HG03460 (cell line): ENCODE data around the gene TH.
"Not testable (repeated sequence)": the region's sequence is repeated elsewhere in the genome, so short reads cannot be mapped to it uniquely, and the experiment has no call there.

Experiments used
- ATAC-seq: cut with Tn5 transposase; IDR thresholded peaks from one replicate; pipeline ENCODE4 v1.9.1; 2021; ENCODE audit not compliant: unreplicated experiment

TH gene

GRCh38 chr11:2132246-2132645 is 39.4 kb downstream of the TH start:
- no peak for ATAC-seq

GRCh38 chr11:2131371-2132236 is 40.0 kb downstream of the TH start:
- no peak for ATAC-seq

DNA sequence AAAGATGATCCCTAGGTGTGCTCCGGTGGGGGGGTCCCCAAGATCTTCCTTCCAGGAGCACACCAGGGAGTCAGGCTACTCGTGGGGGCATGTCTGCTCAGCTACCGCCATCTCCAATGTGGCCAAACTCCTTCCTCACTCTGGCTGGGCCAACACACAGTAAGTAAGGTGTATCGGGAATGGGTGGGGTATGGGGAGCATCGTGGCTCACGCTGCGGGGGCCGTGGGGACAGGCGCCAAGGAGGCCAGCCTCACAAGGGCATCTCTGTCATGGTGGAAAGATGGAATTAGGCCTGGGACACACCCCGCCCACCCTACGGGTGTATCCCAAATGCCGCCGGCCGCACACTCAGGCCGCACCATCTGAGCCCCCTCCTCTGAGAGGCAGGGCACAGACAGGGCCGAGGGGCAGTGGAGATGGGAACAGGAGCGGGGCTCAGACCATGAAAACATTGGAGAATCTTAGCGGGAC is 40.7 kb downstream of the TH start:
- ATAC-seq = no peak

GRCh38 chr11:2129699-2130366 is 41.8 kb downstream of the TH start:
- no peak for ATAC-seq

DNA sequence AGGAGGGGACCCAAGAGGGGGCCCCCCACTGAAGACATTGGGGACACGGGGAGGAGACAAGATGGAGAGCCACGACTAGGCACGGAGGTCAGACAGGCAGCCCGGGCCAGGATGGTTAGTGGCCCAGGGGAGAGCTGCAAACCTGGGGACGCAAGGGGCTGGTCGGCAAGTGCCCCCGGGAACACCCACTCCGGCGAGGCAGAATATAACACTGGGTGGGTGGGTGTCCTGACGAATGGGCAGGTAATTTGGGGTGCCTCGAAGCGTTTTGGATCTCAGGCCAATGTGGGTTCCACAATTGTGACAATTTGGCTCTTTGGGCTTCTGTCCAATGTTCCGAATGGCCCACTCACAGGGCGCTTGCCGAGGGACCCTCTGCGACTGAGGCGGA is 42.3 kb downstream of the TH start:
- ATAC-seq = no peak

GRCh38 chr11:2128511-2129307 is 42.9 kb downstream of the TH start:
- no peak for ATAC-seq

- no peak for ATAC-seq
These were observed 43.5 kb downstream of the TH start for GRCh38 chr11:2128130-2128510.

GRCh38 chr11:2127482-2128129 is 44.0 kb downstream of the TH start:
- no peak for ATAC-seq

- ATAC-seq = no peak
These were observed 45.0 kb downstream of the TH start for GRCh38 chr11:2126520-2127085.

GRCh38 chr11:2124736-2125484 is 46.7 kb downstream of the TH start:
- ATAC-seq = not testable (repeated sequence)

DNA sequence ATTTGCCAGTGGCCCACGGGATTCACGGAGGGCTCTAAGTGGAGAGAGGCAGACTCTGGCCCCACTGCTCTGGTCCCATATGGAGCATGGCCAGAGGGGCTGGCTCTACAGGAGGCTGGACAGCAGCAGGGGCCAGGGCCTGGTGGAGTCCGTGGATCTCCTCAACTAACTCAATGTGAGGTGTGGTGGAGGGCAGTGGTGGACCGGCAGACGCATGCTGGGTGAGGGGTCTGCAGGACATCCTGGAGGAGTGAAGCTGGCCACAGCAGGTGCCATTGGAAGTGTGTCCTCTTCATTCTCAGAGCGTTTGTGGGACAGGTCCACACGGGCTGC is 48.0 kb downstream of the TH start:
- no peak for ATAC-seq

GRCh38 chr11:2122907-2123627 is 48.5 kb downstream of the TH start:
- no peak for ATAC-seq

DNA sequence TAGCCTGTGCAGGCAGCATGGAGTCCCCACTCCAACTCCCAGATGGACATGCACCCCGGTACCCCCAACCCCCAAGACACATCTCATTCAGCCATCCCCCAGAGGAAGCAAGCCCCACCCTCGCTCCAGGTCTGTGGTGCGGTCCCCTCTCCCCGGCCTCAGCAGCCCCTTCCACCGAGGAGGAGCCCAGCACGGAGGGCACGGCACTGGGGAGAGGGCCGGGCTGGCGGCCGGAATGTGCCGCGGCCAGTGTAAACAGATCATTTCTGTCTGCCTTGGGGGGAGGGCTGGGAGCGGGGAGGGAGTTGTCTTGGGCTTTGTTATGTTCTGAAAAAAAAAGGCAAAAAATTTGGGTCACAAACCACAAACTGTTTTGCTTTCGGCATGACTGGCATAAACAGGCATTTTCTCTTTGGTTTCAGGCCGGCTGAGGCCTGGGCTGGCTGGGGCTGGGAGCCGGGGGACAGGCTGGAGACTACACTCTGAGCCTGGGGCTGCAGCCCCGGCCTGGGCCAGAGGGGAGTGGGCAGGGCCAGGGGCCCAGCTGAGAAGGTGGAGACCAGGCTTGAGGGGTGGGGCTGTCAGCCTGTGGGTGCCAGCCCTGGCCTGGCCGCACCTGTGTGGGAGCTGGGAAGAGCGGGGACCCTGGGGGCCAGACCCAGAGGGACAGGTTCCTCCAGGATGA is 49.3 kb downstream of the TH start:
- no peak for ATAC-seq

DNA sequence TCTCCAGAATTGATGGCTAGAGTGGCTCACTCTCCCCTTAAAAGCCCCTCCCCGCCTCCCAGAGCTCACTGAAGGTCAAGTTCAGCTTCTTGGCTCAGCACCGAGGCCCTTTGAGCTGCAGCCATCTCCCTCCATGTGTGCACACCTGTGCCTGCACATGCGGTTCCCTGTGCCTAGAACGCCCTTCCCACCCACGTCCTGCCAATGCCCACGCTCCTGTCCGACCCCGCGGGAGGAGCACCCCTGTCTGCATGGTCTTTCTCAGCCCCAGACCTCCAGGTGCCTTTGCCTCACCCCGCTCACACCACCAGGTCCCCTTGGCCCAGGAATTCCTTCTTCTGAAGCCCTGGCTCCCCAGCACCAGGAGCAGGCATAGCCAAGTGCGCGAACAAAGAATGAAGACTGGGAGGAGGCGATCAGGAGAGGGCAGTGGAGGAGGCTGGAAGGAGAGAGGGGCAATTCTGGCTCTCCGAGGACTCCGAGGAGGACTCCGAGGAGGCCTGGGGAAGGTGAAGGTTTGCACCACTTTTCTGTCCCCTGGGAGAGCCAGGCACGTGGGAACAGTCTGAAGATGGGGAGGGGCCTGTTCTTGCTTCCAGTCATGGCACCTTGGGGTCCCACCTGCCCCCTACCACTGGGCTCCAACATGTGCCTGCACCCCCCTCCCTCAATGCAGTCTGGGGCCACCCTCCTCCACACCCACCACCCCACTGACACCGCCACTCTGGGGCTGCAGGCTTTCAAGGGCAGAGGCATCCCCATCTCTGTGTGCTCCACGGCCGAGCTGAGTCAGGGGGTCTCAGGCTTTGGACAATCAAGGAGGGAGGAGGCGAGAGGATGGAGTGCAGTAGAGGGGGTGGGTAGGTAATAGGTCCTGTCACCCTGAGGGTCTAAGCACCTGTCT is 50.1 kb downstream of the TH start:
- no peak for ATAC-seq

GRCh38 chr11:2120359-2121100 is 51.1 kb downstream of the TH start:
- ATAC-seq = no peak

DNA sequence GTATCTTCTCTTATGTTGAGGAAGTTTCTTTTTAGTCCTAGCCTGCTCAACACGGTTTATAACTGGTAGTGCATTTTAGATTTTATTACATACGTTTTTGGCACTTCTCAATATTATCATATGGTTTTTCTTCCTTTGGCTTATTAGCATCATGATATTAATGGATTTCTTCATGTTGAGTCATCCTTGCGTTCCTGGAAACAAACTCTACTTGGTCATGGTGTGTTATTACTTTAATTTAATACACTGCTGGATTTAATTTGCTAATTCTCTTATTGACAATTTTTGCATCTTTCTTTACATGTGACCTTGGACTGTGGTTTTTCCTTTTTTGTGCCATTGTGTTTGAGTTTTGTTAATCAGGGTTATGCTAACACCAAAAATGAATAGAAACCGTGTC is 52.9 kb downstream of the TH start:
- no peak for ATAC-seq

- ATAC-seq = no peak
These were observed 54.9 kb downstream of the TH start for GRCh38 chr11:2116680-2117079.
